Neuronal stem cell (in vitro differentiated cells): Measurements from ENCODE around the gene GRM6.

Experiments
- DNase-seq: peaks from one replicate; pipeline ENCODE4 v3.0.0-alpha.2; 2013; ENCODE audit warnings: low spot score
- H2AFZ ChIP-seq: one replicate; pipeline ENCODE4 v1.6.1; 2013; ENCODE audit warnings: mild to moderate bottlenecking, low read length, inconsistent platforms
- H2AK5ac ChIP-seq: 2 replicates; pipeline ENCODE4 v1.6.1; 2013; ENCODE audit warnings: low read depth, mild to moderate bottlenecking, inconsistent platforms, low read length, moderate library complexity, mixed read lengths
- H2BK120ac ChIP-seq: 2 replicates; pipeline ENCODE4 v1.6.1; 2013; ENCODE audit warnings: low read depth, mild to moderate bottlenecking, inconsistent platforms, low read length, moderate library complexity, mixed read lengths
- H2BK12ac ChIP-seq: one replicate; pipeline ENCODE4 v1.6.1; 2013; ENCODE audit warnings: low read length, inconsistent platforms
- H2BK15ac ChIP-seq: 2 replicates; pipeline ENCODE4 v1.6.1; 2013; ENCODE audit warnings: mild to moderate bottlenecking, low read length, inconsistent platforms, mixed read lengths
- H2BK5ac ChIP-seq: one replicate; pipeline ENCODE4 v1.6.1; 2013; ENCODE audit warnings: inconsistent platforms, mild to moderate bottlenecking, low read length, moderate library complexity
- H3K14ac ChIP-seq: one replicate; pipeline ENCODE4 v1.6.1; 2013; ENCODE audit warnings: low read length, inconsistent platforms
- H3K18ac ChIP-seq: 2 replicates; pipeline ENCODE4 v1.6.1; 2013; ENCODE audit warnings: low read length, inconsistent platforms
- H3K23ac ChIP-seq: 2 replicates; pipeline ENCODE4 v1.6.1; 2013; ENCODE audit warnings: low read depth, mild to moderate bottlenecking, mixed read lengths, low read length, inconsistent platforms; ENCODE audit not compliant: poor library complexity
- H3K27ac ChIP-seq: replicated peaks from 3 replicates; pipeline ENCODE4 v1.5.1; 2013; ENCODE audit warnings: low read length, inconsistent platforms
- H3K27me3 ChIP-seq, 3 experiments: 2 replicates each; pipeline ENCODE4 v1.6.1; 2013; ENCODE audit warnings: low read length in 3 of 3, mild to moderate bottlenecking in 2 of 3, inconsistent platforms in 1 of 3, low read depth in 1 of 3, mixed read lengths in 1 of 3, moderate library complexity in 1 of 3; ENCODE audit not compliant: control insufficient read depth in 3 of 3, insufficient read depth in 3 of 3
- H3K36me3 ChIP-seq, 2 donors: replicated peaks in 1 of 2; 2 replicates each; pipeline ENCODE4 v1.6.1; 2013; ENCODE audit warnings: low read length in 2 of 2; ENCODE audit not compliant: control insufficient read depth in 2 of 2, insufficient read depth in 2 of 2
- H3K4ac ChIP-seq: 2 replicates; pipeline ENCODE4 v1.6.1; 2013; ENCODE audit warnings: inconsistent platforms, mild to moderate bottlenecking, low read length, moderate library complexity
- H3K4me1 ChIP-seq, 2 donors: 1 replicate in 1 of 2; 2 replicates in 1 of 2; pipeline ENCODE4 v1.6.1; 2013; ENCODE audit warnings: low read length in 2 of 2, low read depth in 1 of 2; ENCODE audit not compliant: control insufficient read depth in 2 of 2, insufficient read depth in 1 of 2
- H3K4me2 ChIP-seq: one replicate; pipeline ENCODE4 v1.6.1; 2013; ENCODE audit warnings: mild to moderate bottlenecking, low read length, inconsistent platforms; ENCODE audit not compliant: insufficient read depth, poor library complexity, severe bottlenecking
- H3K4me3 ChIP-seq, 2 donors: 2 replicates each; pipeline ENCODE4 v1.5.1; 2013; ENCODE audit warnings: low read length in 2 of 2, mild to moderate bottlenecking in 2 of 2, inconsistent platforms in 1 of 2, moderate library complexity in 1 of 2
- H3K79me1 ChIP-seq: one replicate; pipeline ENCODE4 v1.6.1; 2013; ENCODE audit warnings: low read depth, mild to moderate bottlenecking, inconsistent platforms, low read length, moderate library complexity
- H3K9ac ChIP-seq: one replicate; pipeline ENCODE4 v1.6.1; 2013; ENCODE audit warnings: mild to moderate bottlenecking, low read depth, low read length, inconsistent platforms; ENCODE audit not compliant: poor library complexity
- H3K9me3 ChIP-seq, 2 donors: replicated peaks in 1 of 2; 2 replicates each; pipeline versions ENCODE3 to v1.6.1; 2013; ENCODE audit warnings: low read length in 2 of 2, mild to moderate bottlenecking in 2 of 2, inconsistent platforms in 1 of 2, low read depth in 1 of 2, mixed read lengths in 1 of 2, moderate library complexity in 1 of 2; ENCODE audit not compliant: control insufficient read depth in 2 of 2, insufficient read depth in 1 of 2
- H4K8ac ChIP-seq: one replicate; pipeline ENCODE4 v1.6.1; 2013; ENCODE audit warnings: low read depth, mild to moderate bottlenecking, inconsistent platforms, low read length, moderate library complexity
- H4K91ac ChIP-seq: one replicate; pipeline ENCODE4 v1.6.1; 2013; ENCODE audit warnings: low read length, low read depth, mild to moderate bottlenecking, inconsistent platforms; ENCODE audit not compliant: poor library complexity
- WGBS, 2 donors: extraction: QIAGEN DNeasy Blood & Tissue Kit; methylation state at CpG; one replicate each; pipeline ENCODE4 v1.1.7; 2013; ENCODE audit warnings: missing lambda C conversion rate in 2 of 2, mixed read lengths in 1 of 2; ENCODE audit not compliant: insufficient read length in 2 of 2, insufficient replicate concordance in 1 of 2; ENCODE audit errors: extremely low coverage in 2 of 2; 5-methylcytosine and 5-hydroxymethylcytosine counted together

Gene GRM6

DNA sequence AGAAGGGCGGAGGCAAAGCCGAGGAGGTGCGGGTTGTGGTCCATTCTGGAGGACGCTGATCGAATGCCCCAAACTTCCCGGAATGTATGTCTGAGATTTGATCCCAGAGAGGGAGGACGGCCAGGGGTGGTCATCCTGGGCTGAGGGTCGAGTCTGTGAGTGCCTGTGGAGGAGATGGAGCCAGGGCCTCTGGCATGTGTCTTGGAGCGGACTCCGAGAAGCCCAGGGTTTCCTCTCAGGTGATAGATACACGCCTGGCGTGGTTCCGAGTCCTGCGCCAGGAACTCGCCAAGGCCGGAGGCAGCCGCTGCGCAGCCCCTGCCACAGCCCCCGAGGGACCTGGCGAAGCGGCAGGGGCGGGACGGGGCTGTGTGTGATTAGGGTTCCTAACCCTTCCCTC lies 53.8 kb downstream of the GRM6 start:
- peak overlapping the region; percentile 95 for H3K18ac ChIP-seq
- peak overlapping the region; percentile 99 for H2AFZ ChIP-seq
- peaks cover 0 to 3% (median 0%) of the 10 kb centered on the region in 3 experiments for H3K27me3 ChIP-seq
- H2AK5ac ChIP-seq = no peak overlapping the region
- H2BK12ac ChIP-seq = no peak overlapping the region
- H3K4ac ChIP-seq = no peak overlapping the region
- peak overlapping the region; percentile 30 for H3K27ac ChIP-seq
- peak overlapping the region; percentile 91 for H3K14ac ChIP-seq
- no peak overlapping the region for H2BK120ac ChIP-seq
- H3K23ac ChIP-seq = peak overlapping the region; percentile 38
- H3K4me2 ChIP-seq = peak overlapping the region; percentile 62
- DNase-seq = no peak
- no peaks in the 10 kb centered on the region for H3K79me1 ChIP-seq
- H3K4me1 ChIP-seq = no peaks in the 10 kb centered on the region
- peaks cover 13 to 16% of the 10 kb centered on the region in 2 donors for H3K36me3 ChIP-seq
- peak overlapping the region; percentile 87 to 88 for H3K4me3 ChIP-seq
- no peak overlapping the region for H2BK15ac ChIP-seq
- no peak overlapping the region for H4K91ac ChIP-seq
- H3K9ac ChIP-seq = peak overlapping the region; percentile 91
- no peak overlapping the region for H4K8ac ChIP-seq
- no CpG with 5 or more reads among the region's 23 CpGs for WGBS, 2 donors
- no peak overlapping the region for H2BK5ac ChIP-seq
- peaks cover 67 to 87% of the 10 kb centered on the region in 2 donors for H3K9me3 ChIP-seq

DNA sequence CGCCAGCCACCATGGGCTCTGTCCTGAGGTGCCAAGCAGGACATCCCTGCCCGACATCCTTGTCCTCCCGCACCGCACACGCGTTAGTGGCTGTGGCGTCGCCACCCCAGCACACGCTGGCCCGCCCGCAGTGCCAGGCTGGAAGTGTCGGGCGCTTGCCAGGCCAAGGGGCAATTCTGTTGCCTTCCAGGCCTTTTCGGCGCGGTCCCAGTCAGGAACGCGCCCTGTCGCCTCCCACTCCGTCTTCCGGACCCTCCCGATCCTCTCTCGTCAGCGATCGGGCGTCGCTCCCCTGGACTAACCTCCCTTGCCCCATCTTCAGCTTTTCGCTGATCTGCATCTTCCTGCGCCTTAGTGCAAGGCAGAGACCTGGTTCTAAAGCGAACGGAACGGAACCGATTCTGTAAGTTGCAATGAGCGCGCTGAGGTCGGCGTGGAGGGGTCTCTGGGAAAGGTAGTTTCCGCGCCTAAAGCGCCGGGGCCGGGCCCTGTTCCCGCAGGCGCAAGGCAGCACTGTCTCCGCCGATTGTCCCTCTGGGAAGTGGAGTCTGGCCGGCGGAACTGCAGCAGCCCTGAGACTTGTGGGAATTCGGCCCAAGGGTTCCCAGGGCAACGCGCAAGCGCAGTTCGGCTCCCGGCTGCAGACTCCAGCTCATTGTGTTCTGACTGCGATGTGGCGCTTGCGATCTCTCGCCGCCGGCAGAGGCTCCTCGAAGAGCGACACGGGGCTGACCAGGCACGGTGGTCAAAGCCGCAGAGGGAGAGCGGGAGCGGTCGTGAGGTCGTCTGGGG lies 54.4 kb downstream of the GRM6 start, which contains the start of gene ZNF454:
TSS of gene ZNF454 (plus strand) at position 630 of the 792 bp plus-strand sequence. CDS start 1,594 bp downstream, outside the sequence.
- peak within 1 kb of the TSS; percentile 95 for H3K18ac ChIP-seq
- peaks cover 10 to 13% of the 10 kb centered on the region in 2 donors for H3K36me3 ChIP-seq
- H2BK5ac ChIP-seq = no peak within 1 kb of the TSS
- H3K27ac ChIP-seq = peak within 1 kb of the TSS; percentile 36
- H3K9ac ChIP-seq = peak within 1 kb of the TSS; percentile 91
- peak within 1 kb of the TSS; percentile 99 for H2AFZ ChIP-seq
- peak; percentile 86 for DNase-seq
- peaks cover 0 to 3% (median 0%) of the 10 kb centered on the region in 3 experiments for H3K27me3 ChIP-seq
- H2BK120ac ChIP-seq = no peak within 1 kb of the TSS
- WGBS, 2 donors = no CpG with 5 or more reads among the region's 69 CpGs
- H3K4ac ChIP-seq = no peak within 1 kb of the TSS
- H2BK15ac ChIP-seq = peak within 1 kb of the TSS; percentile 40
- H3K9me3 ChIP-seq = peaks cover 64 to 92% of the 10 kb centered on the region in 2 donors
- H2AK5ac ChIP-seq = no peak within 1 kb of the TSS
- peak within 1 kb of the TSS; percentile 97 for H3K14ac ChIP-seq
- no peak within 1 kb of the TSS for H4K8ac ChIP-seq
- H3K23ac ChIP-seq = peak within 1 kb of the TSS; percentile 58
- H3K4me3 ChIP-seq = peak within 1 kb of the TSS; percentile 88 to 94
- no peaks in the 10 kb centered on the region for H3K79me1 ChIP-seq
- H4K91ac ChIP-seq = no peak within 1 kb of the TSS
- no peak within 1 kb of the TSS for H2BK12ac ChIP-seq
- H3K4me1 ChIP-seq = no peaks in the 10 kb centered on the region
- peak within 1 kb of the TSS; percentile 75 for H3K4me2 ChIP-seq

DNA sequence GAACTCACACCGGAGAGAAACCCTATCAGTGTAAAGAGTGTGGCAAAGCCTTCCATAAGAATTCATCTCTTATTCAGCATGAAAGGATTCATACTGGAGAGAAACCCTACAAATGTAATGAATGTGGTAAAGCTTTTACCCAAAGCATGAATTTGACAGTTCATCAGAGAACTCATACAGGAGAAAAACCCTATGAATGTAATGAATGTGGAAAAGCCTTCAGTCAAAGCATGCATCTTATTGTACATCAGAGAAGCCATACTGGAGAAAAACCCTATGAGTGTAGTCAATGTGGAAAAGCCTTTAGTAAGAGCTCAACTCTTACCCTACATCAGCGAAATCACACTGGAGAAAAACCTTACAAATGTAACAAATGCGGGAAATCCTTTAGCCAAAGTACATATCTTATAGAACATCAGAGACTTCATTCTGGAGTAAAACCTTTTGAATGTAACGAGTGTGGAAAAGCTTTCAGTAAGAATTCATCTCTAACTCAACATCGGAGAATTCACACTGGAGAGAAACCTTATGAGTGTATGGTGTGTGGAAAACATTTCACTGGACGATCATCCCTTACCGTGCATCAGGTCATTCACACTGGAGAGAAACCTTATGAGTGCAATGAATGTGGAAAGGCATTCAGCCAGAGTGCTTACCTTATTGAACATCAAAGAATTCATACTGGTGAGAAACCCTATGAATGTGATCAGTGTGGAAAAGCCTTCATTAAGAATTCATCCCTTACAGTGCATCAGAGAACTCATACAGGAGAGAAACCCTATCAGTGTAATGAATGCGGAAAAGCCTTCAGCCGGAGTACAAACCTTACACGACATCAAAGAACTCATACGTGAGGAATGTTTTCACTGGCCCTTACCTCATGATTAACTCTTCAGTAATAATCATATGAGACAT lies 63.0 kb downstream of the GRM6 start:
- no peak overlapping the region for H2BK12ac ChIP-seq
- H3K18ac ChIP-seq = no peak overlapping the region
- H2BK15ac ChIP-seq = no peak overlapping the region
- H2AK5ac ChIP-seq = no peak overlapping the region
- H3K23ac ChIP-seq = no peak overlapping the region
- H3K4me3 ChIP-seq = no peak overlapping the region
- H3K4me1 ChIP-seq = no peaks in the 10 kb centered on the region
- no peak overlapping the region for H4K91ac ChIP-seq
- no peaks in the 10 kb centered on the region for H3K36me3 ChIP-seq
- peaks cover 56 to 91% of the 10 kb centered on the region in 2 donors for H3K9me3 ChIP-seq
- H3K4me2 ChIP-seq = no peak overlapping the region
- H3K27me3 ChIP-seq = peaks cover 0 to 3% (median 0%) of the 10 kb centered on the region in 3 experiments
- WGBS, 2 donors = no CpG with 5 or more reads among the region's 11 CpGs
- DNase-seq = no peak
- no peak overlapping the region for H4K8ac ChIP-seq
- no peak overlapping the region for H2BK5ac ChIP-seq
- no peak overlapping the region for H3K4ac ChIP-seq
- no peak overlapping the region for H3K9ac ChIP-seq
- H3K79me1 ChIP-seq = no peaks in the 10 kb centered on the region
- no peak overlapping the region for H3K14ac ChIP-seq
- no peak overlapping the region for H3K27ac ChIP-seq
- no peak overlapping the region for H2AFZ ChIP-seq
- no peak overlapping the region for H2BK120ac ChIP-seq
